DMS 273 (cell line): ENCODE results near the gene HACE1.
"Not testable (repeated sequence)": the region's sequence is repeated elsewhere in the genome, so short reads cannot be mapped to it uniquely, and the experiment has no call there.

Experiments used
- DNase-seq: peaks from one replicate; lab custom pipeline; 2025; ENCODE audit not compliant: unreplicated experiment; lab: John Stamatoyannopoulos, UW

The HACE1 gene

DNA sequence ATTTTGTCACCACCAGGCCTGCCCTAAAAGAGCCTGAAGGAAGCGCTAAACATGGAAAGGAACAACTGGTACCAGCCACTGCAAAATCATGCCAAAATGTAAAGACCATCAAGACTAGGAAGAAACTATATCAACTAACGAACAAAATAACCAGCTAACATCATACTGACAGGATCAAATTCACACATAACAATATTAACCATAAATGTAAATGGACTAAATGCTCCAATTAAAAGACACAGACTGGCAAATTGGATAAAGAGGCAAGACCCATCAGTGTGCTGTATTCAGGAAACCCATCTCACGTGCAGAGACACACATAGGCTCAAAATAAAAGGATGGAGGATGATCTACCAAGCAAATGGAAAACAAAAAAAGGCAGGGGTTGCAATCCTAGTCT lies 120.6 kb downstream of the HACE1 start:
- DNase-seq, result not testable (repeated sequence)

DNA sequence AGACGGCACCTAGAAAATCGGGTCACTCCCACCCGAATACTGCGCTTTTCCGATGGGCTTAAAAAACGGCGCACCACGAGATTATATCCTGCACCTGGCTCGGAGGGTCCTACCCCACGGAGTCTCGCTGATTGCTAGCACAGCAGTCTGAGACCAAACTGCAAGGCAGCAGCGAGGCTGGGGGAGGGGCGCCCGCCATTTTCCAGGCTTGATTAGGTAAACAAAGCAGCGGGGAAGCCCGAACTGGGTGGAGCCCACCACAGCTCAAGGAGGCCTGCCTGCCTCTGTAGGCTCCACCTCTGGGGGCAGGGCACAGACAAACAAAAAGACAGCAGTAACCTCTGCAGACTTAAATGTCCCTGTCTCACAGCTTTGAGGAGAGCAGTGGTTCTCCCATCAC lies 122.2 kb downstream of the HACE1 start:
- DNase-seq, result not testable (repeated sequence)

DNA sequence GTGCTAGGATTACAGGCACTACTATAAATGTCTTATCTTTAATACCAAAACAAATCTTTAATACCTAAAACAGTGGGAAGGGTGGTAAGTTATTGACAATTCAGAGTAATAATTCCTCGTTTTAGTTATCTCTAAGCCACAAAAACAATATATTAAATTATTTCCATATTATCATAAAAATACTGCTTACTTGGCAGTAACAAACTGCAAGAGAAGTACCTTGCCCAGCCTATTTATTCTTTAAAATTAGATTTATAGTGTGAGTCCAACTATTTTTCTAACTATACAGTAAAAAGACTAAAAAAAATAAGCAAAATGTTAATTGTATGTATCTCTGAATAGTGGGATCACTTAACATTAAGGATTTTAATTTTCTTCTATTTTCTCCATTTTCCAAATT lies 123.2 kb downstream of the HACE1 start:
- DNase-seq, result no peak

DNA sequence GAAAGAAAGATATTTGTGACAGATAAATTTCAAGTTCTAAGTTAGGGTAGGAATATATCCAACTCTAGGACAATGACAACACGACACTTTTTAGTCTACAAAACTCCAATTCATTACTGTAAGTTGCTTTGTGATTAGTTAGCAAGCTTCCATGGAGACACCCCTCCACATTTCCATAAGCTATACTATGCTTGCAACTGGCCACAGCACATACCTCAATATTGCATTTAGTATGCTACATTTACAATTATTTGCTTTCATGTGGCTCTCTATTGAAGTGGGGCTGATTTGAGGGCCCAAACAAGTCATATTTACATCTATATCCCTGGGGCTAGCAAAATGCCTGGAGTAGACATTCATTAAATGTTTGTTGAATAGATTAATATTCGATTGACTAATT lies 129.3 kb downstream of the HACE1 start:
- no peak for DNase-seq

GRCh38 chr6:104729433-104729832 lies 130.3 kb downstream of the HACE1 start:
- DNase-seq, result no peak

- no peak for DNase-seq
Observed at GRCh38 chr6:104728448-104728847, 131.3 kb downstream of the HACE1 start.

GRCh38 chr6:104718672-104719071 lies 141.0 kb downstream of the HACE1 start:
- DNase-seq, result no peak

DNA sequence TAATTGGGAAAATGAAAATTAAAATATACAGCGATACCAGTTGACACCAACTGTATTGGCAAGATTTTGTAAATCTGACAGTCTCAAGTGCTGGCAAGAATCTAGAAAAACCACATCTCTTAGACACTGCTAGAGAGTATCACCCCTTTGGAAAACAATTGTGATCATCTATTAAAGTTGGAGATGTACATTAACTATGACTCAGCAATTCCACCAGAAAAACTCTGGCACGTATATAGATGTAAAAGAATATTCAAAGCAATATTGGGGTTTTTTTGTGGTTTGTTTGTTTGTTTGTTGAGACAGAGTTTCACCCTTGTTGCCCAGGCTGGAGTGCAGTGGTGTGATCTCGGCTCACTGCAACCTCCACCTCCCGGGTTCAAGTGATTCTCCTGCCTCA lies 142.9 kb downstream of the HACE1 start:
- DNase-seq, result no peak

- DNase-seq, result no peak
Observed at GRCh38 chr6:104714796-104715195, 144.9 kb downstream of the HACE1 start.

DNA sequence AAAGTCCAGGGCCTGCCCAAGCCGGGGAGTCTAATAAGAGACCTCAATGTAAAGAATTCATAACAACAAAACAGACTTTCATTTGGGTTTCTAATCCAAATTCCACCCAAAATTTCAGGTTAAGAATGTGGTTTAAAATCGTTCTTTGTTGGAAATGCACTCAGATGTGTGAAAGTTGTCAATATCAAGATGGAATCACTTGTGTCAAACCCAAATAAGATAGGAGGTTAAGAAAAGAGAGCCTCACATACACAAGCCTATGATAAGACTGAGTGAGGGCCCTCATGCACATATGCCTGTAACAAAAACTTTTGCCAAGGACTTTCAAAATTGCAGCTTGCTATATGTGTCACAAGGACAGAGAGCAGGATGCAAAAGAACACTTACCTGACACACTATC lies 145.7 kb downstream of the HACE1 start:
- DNase-seq, result no peak

- no peak for DNase-seq
Observed at GRCh38 chr6:104711371-104711770, 148.3 kb downstream of the HACE1 start.

GRCh38 chr6:104710543-104711335 lies 149.0 kb downstream of the HACE1 start:
- DNase-seq, result no peak

GRCh38 chr6:104705916-104706442 lies 153.7 kb downstream of the HACE1 start:
- no peak for DNase-seq

DNA sequence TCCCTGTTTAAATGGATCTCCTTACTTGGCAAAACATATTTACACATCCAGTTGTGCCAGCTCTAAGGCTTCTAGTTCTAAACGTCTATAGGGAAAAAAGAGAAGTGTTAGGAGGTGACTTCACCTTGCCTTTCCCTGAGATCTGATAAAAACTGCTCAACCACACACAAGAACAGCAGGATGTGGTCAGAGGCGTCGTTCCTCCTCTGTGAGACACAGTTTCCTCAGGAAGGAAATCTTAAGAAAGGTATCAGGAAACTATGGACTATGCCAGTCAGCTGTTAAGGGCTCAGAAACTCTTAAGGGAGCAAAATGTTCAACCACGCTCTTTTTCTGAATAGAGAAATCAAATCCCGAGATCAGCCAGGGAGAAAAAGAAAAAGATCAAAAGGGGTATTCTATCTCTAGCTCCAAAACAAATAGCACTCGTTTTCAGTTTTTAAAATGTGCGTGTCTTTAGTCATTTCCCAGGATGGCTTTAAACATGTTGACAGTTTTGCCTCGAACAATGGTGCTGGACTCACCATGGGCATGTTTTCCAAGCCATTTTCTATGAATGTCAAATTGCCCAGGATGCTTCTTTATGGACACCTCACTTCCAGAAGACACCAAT lies 154.5 kb downstream of the HACE1 start:
- DNase-seq, result no peak

DNA sequence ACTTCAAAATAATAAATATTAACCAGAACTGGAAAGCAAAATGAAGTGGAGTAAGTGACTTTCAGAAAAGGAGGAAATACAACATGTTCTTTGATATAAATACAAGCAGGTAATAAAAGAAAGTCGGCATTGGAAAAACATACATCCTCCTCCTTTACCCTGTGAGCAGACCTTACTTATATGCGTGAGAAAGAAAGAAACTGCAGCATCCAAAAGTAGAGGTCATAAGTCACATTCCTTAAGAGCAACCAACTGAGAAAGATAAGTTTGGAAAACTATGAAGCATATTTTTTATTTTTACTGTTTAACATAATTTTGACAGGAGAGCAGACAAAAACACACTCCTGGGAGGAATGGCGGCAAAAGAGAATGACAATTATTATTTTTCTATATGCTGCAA lies 155.5 kb downstream of the HACE1 start:
- no peak for DNase-seq

DNA sequence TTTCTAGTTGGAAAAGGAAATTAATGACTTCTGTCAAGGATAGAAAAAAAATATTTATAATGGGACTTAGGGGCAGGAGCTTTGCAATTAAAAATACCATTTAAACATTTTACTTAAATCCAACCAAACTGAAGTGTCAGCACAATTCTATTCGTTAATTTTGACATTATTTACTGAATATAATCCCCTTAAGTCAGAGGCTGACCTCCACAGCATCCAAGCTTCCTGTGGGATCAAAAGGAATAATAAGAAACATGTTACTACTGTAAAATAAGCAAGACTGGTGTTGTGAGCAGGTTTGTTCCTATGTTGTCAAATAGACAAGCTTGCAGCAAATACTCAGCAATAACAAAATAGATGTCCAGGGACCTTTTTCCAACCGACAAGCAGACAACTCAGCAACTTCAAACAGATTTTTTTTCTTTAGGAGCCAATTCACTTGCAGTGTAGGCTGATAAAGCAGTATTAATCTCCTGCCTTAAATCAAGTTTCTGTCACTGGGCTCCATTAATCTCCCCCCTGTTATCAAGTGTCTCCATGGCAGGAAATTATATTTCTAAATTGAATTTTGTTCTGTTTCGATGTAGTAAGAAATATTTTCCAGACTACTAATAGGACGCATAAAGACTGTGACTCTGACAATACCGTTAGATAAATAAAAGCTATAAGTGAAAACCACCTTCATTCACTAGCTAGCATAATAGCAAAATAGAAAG lies 157.4 kb downstream of the HACE1 start:
- no peak for DNase-seq

GRCh38 chr6:104700371-104701185 lies 159.1 kb downstream of the HACE1 start:
- no peak for DNase-seq

GRCh38 chr6:104699593-104700329 lies 160.0 kb downstream of the HACE1 start:
- no peak for DNase-seq

DNA sequence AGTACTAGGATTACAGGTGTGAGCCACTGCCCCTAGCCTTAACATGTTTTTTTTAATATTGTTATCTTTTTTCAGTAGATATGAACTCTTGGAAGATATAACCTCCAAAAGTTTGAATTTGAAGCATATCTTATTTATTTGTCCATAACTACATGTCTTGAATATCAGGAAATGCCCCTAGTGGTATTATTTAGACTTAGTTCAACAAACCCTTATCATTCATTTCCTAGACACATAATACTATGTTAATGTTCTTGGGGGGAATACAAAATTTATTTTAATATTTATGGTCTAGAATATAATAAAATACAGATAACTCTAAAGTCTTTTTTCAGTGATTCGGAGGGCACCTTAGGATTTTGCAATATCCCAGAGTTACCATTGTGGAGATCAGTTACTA lies 160.7 kb downstream of the HACE1 start:
- DNase-seq, result no peak

DNA sequence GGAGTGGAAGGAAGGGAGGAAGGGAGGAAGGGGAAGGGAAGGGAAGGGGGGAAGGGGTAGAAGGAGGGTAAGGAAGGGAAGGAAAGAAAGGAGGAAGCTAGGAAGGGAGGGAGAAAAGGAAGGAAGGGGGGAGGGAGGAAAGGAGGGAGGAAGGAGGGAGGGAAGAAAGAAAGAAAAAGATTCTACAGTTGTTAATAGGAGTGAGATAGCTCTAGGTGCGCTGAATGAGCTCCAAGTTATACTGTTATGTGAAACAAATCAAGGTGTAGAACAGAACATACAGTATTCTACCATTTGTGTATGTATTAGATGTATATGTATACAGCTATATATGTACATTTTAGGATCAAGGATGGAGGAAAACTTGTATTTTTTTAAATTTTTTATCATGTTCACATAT lies 167.7 kb downstream of the HACE1 start:
- DNase-seq, result no peak
